K562 (cell line): Measurements from ENCODE around the gene KIAA0319L. TPM values are rescaled to one million over a fixed set of nuclear protein-coding genes. Genes with fewer than 3 reads are reported as not detected.

Source experiments
- DDX20 ChIP-seq: fragments of 450-650 bp; IDR thresholded peaks from 2 replicates; pipeline ENCODE4 v1.6.1; 2016; ENCODE audit warnings: missing genetic modification characterization, low read depth, mild to moderate bottlenecking, missing compliant biosample characterization, moderate library complexity
- EP300 ChIP-seq: IDR thresholded peaks from 2 replicates; pipeline ENCODE4 v1.6.1; 2012; ENCODE audit warnings: low read length, improper control_type of control experiment
- HCFC1 ChIP-seq: IDR thresholded peaks from 2 replicates; pipeline ENCODE4 v1.6.1; 2012; ENCODE audit warnings: low read depth, low read length, improper control_type of control experiment
- KAT2B ChIP-seq: IDR thresholded peaks from one replicate; pipeline ENCODE4 v1.6.1; 2012; ENCODE audit warnings: low read depth, mild to moderate bottlenecking, control low read depth, inconsistent platforms, low read length, moderate library complexity
- MCM3 ChIP-seq: fragments of 450-650 bp; IDR thresholded peaks from 2 replicates; pipeline ENCODE4 v1.6.1; 2016
- MCM5 ChIP-seq: fragments of 450-650 bp; IDR thresholded peaks from 2 replicates; pipeline ENCODE4 v1.6.1; 2016; ENCODE audit warnings: low read depth
- SMARCE1 ChIP-seq: fragments of 450-650 bp; IDR thresholded peaks from 2 replicates; pipeline ENCODE4 v1.7.1; 2016; ENCODE audit warnings: mild to moderate bottlenecking
- TEAD4 ChIP-seq, 2 experiments: sonication (generic) in 1 of 2; formaldehyde crosslinking in 1 of 2; IDR thresholded peaks; 2 replicates each; pipeline versions ENCODE4 v1.6.1 to v1.8.0; 2012 to 2022; ENCODE audit warnings: borderline replicate concordance in 1 of 2, inconsistent platforms in 1 of 2, low read length in 1 of 2, mild to moderate bottlenecking in 1 of 2, missing genetic modification reagents in 1 of 2
- ZNF121 ChIP-seq: sonication (generic); formaldehyde crosslinking; conservative IDR thresholded peaks from 2 replicates; pipeline ENCODE4 v1.8.0; 2022; ENCODE audit warnings: missing genetic modification reagents
- ZNF124 ChIP-seq: sonication (generic); formaldehyde crosslinking; IDR thresholded peaks from 2 replicates; pipeline ENCODE4 v1.8.1; 2022; ENCODE audit warnings: missing genetic modification reagents
- ZNF282 ChIP-seq: sonication (generic); formaldehyde crosslinking; IDR thresholded peaks from 2 replicates; pipeline ENCODE4 v1.8.1; 2023; ENCODE audit warnings: missing genetic modification reagents
- ZNF316 ChIP-seq: fragments of 450-650 bp; IDR thresholded peaks from 2 replicates; pipeline ENCODE4 v1.6.1; 2016
- ZNF586 ChIP-seq: fragments of 450-650 bp; formaldehyde crosslinking; conservative IDR thresholded peaks from 2 replicates; pipeline ENCODE4 v1.4.0; 2020; ENCODE audit warnings: mild to moderate bottlenecking, moderate library complexity
- polyA plus RNA-seq, 8 experiments: library from polyadenylated mRNA; depleted of rRNA in 4 of 8; stranded (reverse) in 5 of 8; unstranded in 3 of 8; fragments of >200 nt; fragmentation: Nextera tagmentation in 2 of 8; fragmentation: Illumina TruSeq in 1 of 8; extraction: Ambion mirVana in 2 of 8; extraction: Trizol in 1 of 8; gene quantifications; 2 replicates each; pipeline versions ENCODE4 v1.2.1 to v1.2.3, GENCODE V29; 2011 to 2014; ENCODE audit warnings: inconsistent platforms in 1 of 8, missing spikeins in 1 of 8
- total RNA-seq, 7 experiments: library from RNA; depleted of rRNA in 6 of 7; stranded (reverse); fragments of >200 nt in 6 of 7; fragmentation: Illumina TruSeq in 2 of 7; extraction: Trizol in 2 of 7; gene quantifications; 2 replicates each; pipeline versions ENCODE4 v1.2.1 to v1.2.3, GENCODE V29; 2011 to 2021; ENCODE audit warnings: low replicate concordance in 1 of 7
- TF ChIP-seq, protein P1 (sequence below): IDR thresholded peaks from 2 replicates; pipeline ENCODE4 v1.6.1; 2011; ENCODE audit not compliant: insufficient read length; ENCODE audit errors: extremely low read depth
- TF ChIP-seq, protein P2 (sequence below): fragments of 250-450 bp; sonication (Bioruptor Pico); IDR thresholded peaks from 2 replicates; pipeline ENCODE4 v1.8.0; 2021; ENCODE audit warnings: mild to moderate bottlenecking, moderate library complexity
- TF ChIP-seq, protein P3 (sequence below), 2 experiments: fragments of 200-800 bp in 1 of 2; sonication (Bioruptor generic) in 1 of 2; sonication (generic) in 1 of 2; formaldehyde crosslinking in 1 of 2; IDR thresholded peaks in 1 of 2; conservative IDR thresholded peaks in 1 of 2; 2 replicates each; pipeline versions ENCODE4 v1.5.0 to v1.6.1; 2016 to 2020; ENCODE audit warnings: missing compliant biosample characterization in 1 of 2, missing genetic modification characterization in 1 of 2, missing genetic modification reagents in 1 of 2
- TF ChIP-seq, protein P4 (sequence below), 2 experiments: fragments of 250-450 bp in 1 of 2; fragments of 450-650 bp in 1 of 2; sonication (Bioruptor Pico) in 1 of 2; IDR thresholded peaks; 2 replicates each; pipeline versions ENCODE4 v1.6.1 to v1.8.0; 2016 to 2021; ENCODE audit warnings: mild to moderate bottlenecking in 2 of 2, moderate library complexity in 2 of 2, missing compliant biosample characterization in 1 of 2, missing genetic modification characterization in 1 of 2

KIAA0319L gene
- total and polyA plus RNA-seq, 9 of the 15 experiments (the other 6 are each of a cell fraction or from before 2014, with no cell fraction given), result 2.4 to 51.7 (median 27.4) TPM

DNA sequence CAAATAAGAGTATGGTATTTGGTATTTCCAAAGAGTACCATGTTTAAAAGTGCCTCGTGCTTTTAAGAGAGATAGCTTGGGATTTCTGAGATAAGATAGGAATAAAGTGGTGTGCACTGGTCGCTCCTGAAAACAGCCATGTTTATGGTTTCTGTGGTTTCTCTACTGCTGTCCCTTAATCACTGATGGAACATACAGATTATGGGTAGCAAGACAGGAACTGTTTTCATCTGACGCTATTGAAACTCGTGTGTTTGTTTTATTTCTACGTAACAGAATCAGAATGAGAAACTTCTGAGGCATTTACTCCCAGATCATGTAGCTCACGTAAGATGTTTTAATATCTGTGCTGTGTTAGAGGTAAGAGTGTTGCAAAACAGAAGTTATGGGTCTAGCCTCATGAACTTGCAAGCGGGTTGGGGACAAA is 126.0 kb downstream of the KIAA0319L start (continued):
- TF ChIP-seq, protein P1, sequence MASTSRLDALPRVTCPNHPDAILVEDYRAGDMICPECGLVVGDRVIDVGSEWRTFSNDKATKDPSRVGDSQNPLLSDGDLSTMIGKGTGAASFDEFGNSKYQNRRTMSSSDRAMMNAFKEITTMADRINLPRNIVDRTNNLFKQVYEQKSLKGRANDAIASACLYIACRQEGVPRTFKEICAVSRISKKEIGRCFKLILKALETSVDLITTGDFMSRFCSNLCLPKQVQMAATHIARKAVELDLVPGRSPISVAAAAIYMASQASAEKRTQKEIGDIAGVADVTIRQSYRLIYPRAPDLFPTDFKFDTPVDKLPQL, result no peak
- TF ChIP-seq EP300, result no peak
- TF ChIP-seq, protein P2, sequence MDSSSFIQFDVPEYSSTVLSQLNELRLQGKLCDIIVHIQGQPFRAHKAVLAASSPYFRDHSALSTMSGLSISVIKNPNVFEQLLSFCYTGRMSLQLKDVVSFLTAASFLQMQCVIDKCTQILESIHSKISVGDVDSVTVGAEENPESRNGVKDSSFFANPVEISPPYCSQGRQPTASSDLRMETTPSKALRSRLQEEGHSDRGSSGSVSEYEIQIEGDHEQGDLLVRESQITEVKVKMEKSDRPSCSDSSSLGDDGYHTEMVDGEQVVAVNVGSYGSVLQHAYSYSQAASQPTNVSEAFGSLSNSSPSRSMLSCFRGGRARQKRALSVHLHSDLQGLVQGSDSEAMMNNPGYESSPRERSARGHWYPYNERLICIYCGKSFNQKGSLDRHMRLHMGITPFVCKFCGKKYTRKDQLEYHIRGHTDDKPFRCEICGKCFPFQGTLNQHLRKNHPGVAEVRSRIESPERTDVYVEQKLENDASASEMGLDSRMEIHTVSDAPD (CRISPR knock-in tag), result no peak
- TF ChIP-seq SMARCE1, result peak; percentile 75; the same call in 1 of the 2 replicates
- 0 out of 2 replicates have a peak, but pooled peaks have one; percentile 16 for TF ChIP-seq DDX20
- no peak for TF ChIP-seq KAT2B
- no peak for TF ChIP-seq ZNF124 (CRISPR knock-in tag)
- TF ChIP-seq ZNF282 (CRISPR knock-in tag), result no peak
- no peak for TF ChIP-seq MCM3
- TF ChIP-seq MCM5, result no peak
- no peak for TF ChIP-seq ZNF121 (CRISPR knock-in tag)
- TF ChIP-seq ZNF316, result no peak
- TF ChIP-seq, protein P3, sequence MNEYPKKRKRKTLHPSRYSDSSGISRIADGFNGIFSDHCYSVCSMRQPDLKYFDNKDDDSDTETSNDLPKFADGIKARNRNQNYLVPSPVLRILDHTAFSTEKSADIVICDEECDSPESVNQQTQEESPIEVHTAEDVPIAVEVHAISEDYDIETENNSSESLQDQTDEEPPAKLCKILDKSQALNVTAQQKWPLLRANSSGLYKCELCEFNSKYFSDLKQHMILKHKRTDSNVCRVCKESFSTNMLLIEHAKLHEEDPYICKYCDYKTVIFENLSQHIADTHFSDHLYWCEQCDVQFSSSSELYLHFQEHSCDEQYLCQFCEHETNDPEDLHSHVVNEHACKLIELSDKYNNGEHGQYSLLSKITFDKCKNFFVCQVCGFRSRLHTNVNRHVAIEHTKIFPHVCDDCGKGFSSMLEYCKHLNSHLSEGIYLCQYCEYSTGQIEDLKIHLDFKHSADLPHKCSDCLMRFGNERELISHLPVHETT (CRISPR knock-in tag; conservative IDR thresholded peaks at IDR 0.05 in 1 of 2, IDR thresholded peaks at IDR 0.05 in 1 of 2), result no peak
- TF ChIP-seq HCFC1, result no peak
- TF ChIP-seq ZNF586, result no peak
- TF ChIP-seq, protein P4, sequence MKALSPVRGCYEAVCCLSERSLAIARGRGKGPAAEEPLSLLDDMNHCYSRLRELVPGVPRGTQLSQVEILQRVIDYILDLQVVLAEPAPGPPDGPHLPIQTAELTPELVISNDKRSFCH (CRISPR knock-in tag; IDR thresholded peaks at IDR 0.05), result no peak
- TF ChIP-seq, protein P4 (tag; IDR thresholded peaks at IDR 0.05), result no peak
- peak; percentile 44; the same call in 1 of the 2 replicates for TF ChIP-seq TEAD4 (IDR thresholded peaks at IDR 0.05; ENCODE audit: low read length)
- TF ChIP-seq TEAD4 (CRISPR knock-in tag; IDR thresholded peaks at IDR 0.05; ENCODE audit: borderline replicate concordance), result no peak
